ENCODE data around the gene RUFY1. TPM values are rescaled to one million over a fixed set of nuclear protein-coding genes. Genes with fewer than 3 reads are reported as not detected.

Gene RUFY1
- total and polyA plus RNA-seq, 9 of the 15 experiments (the other 6 are each of a cell fraction or from before 2014, with no cell fraction given) = 5.0 to 41.7 (median 29.6) TPM

DNA sequence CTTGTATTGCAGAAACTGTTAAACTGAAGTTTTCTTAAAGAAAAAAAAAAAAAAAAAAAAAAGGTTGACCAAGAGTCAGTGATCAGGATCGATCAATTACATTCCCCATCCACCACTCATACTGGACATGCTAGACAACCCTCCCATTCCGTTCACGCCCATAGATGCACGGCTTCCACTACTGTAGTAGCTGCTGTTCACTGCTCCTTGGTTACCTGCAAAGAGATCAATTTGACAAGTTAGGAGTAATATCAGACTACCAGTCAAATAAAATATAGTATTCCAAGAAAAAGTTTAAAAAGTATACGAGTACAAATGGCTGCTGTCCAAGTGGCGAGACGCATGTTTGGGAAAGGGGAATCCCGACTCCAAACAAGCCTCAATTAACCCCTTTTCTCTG lies 64.4 kb downstream of the RUFY1 start:
- Histone ChIP-seq H3K4me2 (ENCODE audit: insufficient read depth, low read length) (no peak overlapping the region), H4K20me1 (replicated peaks; ENCODE audit: control insufficient read depth, insufficient read depth, low read length) (peaks cover 51% of the 10 kb centered on the region), H3K9me3 (replicated peaks; ENCODE audit: control insufficient read depth, insufficient read depth, low read depth, low read length) (no peaks in the 10 kb centered on the region), H2AFZ (ENCODE audit: low read depth, low read length) (no peak overlapping the region), H3K27ac (ENCODE audit: extremely low read depth, low read depth, low read length) (no peak overlapping the region), H3K36me3 (ENCODE audit: control insufficient read depth, insufficient read depth, low read length) (peaks cover 98% of the 10 kb centered on the region), H3K4me1 (replicated peaks in 1 of 2; ENCODE audit: control insufficient read depth in 2 of 2, insufficient read depth in 2 of 2, low read length in 2 of 2) (peaks cover 29 to 48% of the 10 kb centered on the region in 2 experiments; a peak in 4 of 5 replicates), H3K9ac (ENCODE audit: insufficient read depth in 1 of 2, low read depth in 2 of 2, low read length in 2 of 2) (no peak overlapping the region), H3K9me1 (ENCODE audit: control insufficient read depth, insufficient read depth, low read length) (no peaks in the 10 kb centered on the region), H3K4me3 (no peak overlapping the region), H3K79me2 (ENCODE audit: control insufficient read depth, insufficient read depth, low read length) (peaks cover 54% of the 10 kb centered on the region), H3K27me3 (ENCODE audit: control insufficient read depth in 2 of 2, insufficient read depth in 2 of 2, low read length in 2 of 2) (no peaks in the 10 kb centered on the region)
- ATAC-seq (no peak), FAIRE-seq (no peak), DNase-seq (ENCODE audit: extremely low read depth in 1 of 4, low spot score in 3 of 4) (peak in 1 of 4 experiments; percentile 11)
- intact Hi-C loops (cut with micrococcal nuclease) (no loop called here), in situ Hi-C loops (cut with MboI) (no loop called here)
- ChIA-PET CTCF (ENCODE audit: low intra/inter-chr PET ratio) (no interaction called here), POLR2A (interaction anchor here (1.1 to 11.7 kb wide), 3 partner anchors 7 to 76 kb away, joined by 3 to 181 read pairs (median 4); partner anchors contain the start of gene HNRNPH1)
- WGBS (ENCODE audit: insufficient coverage, low coverage, missing lambda C conversion rate) = 79% methylated on average over 8 of the region's 8 CpGs
- TF ChIP-seq GABPB2 (CRISPR knock-in tag; conservative IDR thresholded peaks at IDR 0.05) = no peak
- TF ChIP-seq POLR2AphosphoS2 (IDR thresholded peaks at IDR 0.05; ENCODE audit: low read length) = peak; percentile 62; the same call in 1 of the 2 replicates
- no TSS peak for BruUV-seq (replicated peaks)

DNA sequence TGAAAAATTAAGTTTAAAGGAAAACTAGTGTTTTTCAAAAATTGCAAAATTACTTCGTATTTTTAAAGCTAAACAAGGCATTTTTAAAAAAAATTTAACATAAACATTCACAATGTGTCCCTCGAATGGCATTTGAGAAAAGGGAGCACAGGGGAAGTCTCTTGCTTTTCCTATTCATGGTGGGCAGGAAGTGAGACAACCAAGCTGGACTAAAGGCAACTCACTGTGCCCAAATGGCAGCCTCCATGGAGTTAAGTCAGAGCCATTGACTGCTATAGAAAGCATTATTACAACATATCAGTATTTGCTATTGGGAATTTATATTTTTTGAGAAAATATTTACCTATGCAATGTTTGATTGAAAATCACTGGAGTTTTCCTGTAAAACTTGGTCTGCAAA lies 64.8 kb downstream of the RUFY1 start:
- no peak overlapping the region for H3K4me2 ChIP-seq (ENCODE audit: insufficient read depth, low read length)
- no peak for FAIRE-seq

More for the DNA sequence above, 64.8 kb downstream of the RUFY1 start:
- H3K79me2 ChIP-seq (ENCODE audit: control insufficient read depth, insufficient read depth, low read length) = peaks cover 59% of the 10 kb centered on the region
- H3K9ac ChIP-seq (ENCODE audit: insufficient read depth in 1 of 2, low read depth in 2 of 2, low read length in 2 of 2) = no peak overlapping the region
- TF ChIP-seq ZNF444 (CRISPR knock-in tag; IDR thresholded peaks at IDR 0.05) (no peak), RHOXF2B (CRISPR knock-in tag; conservative IDR thresholded peaks at IDR 0.05) (no peak), RAD51 (IDR thresholded peaks at IDR 0.05; ENCODE audit: borderline replicate concordance, low read depth) (no peak), GABPB1 (CRISPR knock-in tag; IDR thresholded peaks at IDR 0.05) (no peak), RBBP5 (IDR thresholded peaks at IDR 0.05; ENCODE audit: borderline replicate concordance, insufficient read depth, low read length, poor library complexity, severe bottlenecking) (no peak)
- TF ChIP-seq, protein P1, sequence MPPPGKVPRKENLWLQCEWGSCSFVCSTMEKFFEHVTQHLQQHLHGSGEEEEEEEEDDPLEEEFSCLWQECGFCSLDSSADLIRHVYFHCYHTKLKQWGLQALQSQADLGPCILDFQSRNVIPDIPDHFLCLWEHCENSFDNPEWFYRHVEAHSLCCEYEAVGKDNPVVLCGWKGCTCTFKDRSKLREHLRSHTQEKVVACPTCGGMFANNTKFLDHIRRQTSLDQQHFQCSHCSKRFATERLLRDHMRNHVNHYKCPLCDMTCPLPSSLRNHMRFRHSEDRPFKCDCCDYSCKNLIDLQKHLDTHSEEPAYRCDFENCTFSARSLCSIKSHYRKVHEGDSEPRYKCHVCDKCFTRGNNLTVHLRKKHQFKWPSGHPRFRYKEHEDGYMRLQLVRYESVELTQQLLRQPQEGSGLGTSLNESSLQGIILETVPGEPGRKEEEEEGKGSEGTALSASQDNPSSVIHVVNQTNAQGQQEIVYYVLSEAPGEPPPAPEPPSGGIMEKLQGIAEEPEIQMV (tag; conservative IDR thresholded peaks at IDR 0.05; ENCODE audit: low read depth) = no peak
- no peak overlapping the region for H2AFZ ChIP-seq (ENCODE audit: low read depth, low read length)
- H3K9me1 ChIP-seq (ENCODE audit: control insufficient read depth, insufficient read depth, low read length) = no peaks in the 10 kb centered on the region
- ChIA-PET POLR2A (interaction anchor here (0.6 to 11.7 kb wide), 5 partner anchors 7 to 117 kb away, joined by 3 to 181 read pairs (median 4); partner anchors contain the start of genes HNRNPH1 and MAML1), CTCF (ENCODE audit: low intra/inter-chr PET ratio) (no interaction called here)
- H4K20me1 ChIP-seq (replicated peaks; ENCODE audit: control insufficient read depth, insufficient read depth, low read length) = peaks cover 55% of the 10 kb centered on the region
- no TSS peak for BruUV-seq (replicated peaks)
- 90% methylated on average over 2 of the region's 2 CpGs for WGBS (ENCODE audit: insufficient coverage, low coverage, missing lambda C conversion rate)
- intact Hi-C loops (cut with micrococcal nuclease) = no loop called here
- no peaks in the 10 kb centered on the region for H3K27me3 ChIP-seq (ENCODE audit: control insufficient read depth in 2 of 2, insufficient read depth in 2 of 2, low read length in 2 of 2)
- H3K4me3 ChIP-seq = no peak overlapping the region
- DNase-seq (ENCODE audit: extremely low read depth in 1 of 4, low spot score in 3 of 4) (peak in 1 of 4 experiments; percentile 5), ATAC-seq (no peak)
- peaks cover 98% of the 10 kb centered on the region for H3K36me3 ChIP-seq (ENCODE audit: control insufficient read depth, insufficient read depth, low read length)
- H3K4me1 ChIP-seq (replicated peaks in 1 of 2; ENCODE audit: control insufficient read depth in 2 of 2, insufficient read depth in 2 of 2, low read length in 2 of 2) = peaks cover 25 to 53% of the 10 kb centered on the region in 2 experiments; a peak in 4 of 5 replicates
- in situ Hi-C loops (cut with MboI) = no loop called here
- H3K9me3 ChIP-seq (replicated peaks; ENCODE audit: control insufficient read depth, insufficient read depth, low read depth, low read length) = no peaks in the 10 kb centered on the region
- no peak overlapping the region for H3K27ac ChIP-seq (ENCODE audit: extremely low read depth, low read depth, low read length)
